Sigmoid colon (tissue), 7 donors: ENCODE results near the gene C1orf210. TPM values are rescaled to one million over a fixed set of nuclear protein-coding genes. Genes with fewer than 3 reads are reported as not detected.
A peak's percentile ranks its signal among the peaks of the same experiment; 100 is the strongest.

Experiments used
- DNase-seq: peaks from one replicate; pipeline ENCODE4 v3.0.0-alpha.2; 2019
- H3K27ac ChIP-seq, 4 donors: fragments of 200-600 bp; sonication (generic); one replicate each; pipeline ENCODE4 v1.5.1; 2016 to 2019; ENCODE audit warnings: mild to moderate bottlenecking in 1 of 4
- H3K27me3 ChIP-seq, 3 donors: fragments of 200-600 bp; sonication (generic); one replicate each; pipeline ENCODE4 v1.5.1; 2019; ENCODE audit warnings: mild to moderate bottlenecking in 1 of 3
- H3K36me3 ChIP-seq, 4 donors: fragments of 200-600 bp; sonication (generic); one replicate each; pipeline ENCODE4 v1.5.1; 2016 to 2019
- H3K4me1 ChIP-seq, 4 donors: fragments of 200-600 bp; sonication (generic); one replicate each; pipeline ENCODE4 v1.5.1; 2017 to 2019
- H3K4me3 ChIP-seq, 4 donors: fragments of 200-600 bp; sonication (generic); one replicate each; pipeline ENCODE4 v1.5.1; 2017 to 2019; ENCODE audit warnings: mild to moderate bottlenecking in 2 of 4, moderate library complexity in 1 of 4
- H3K9me3 ChIP-seq, 4 donors: fragments of 200-600 bp in 3 of 4; sonication (generic) in 3 of 4; one replicate each; pipeline versions ENCODE4 v1.5.1 to v1.6.1; 2013 to 2019
- EP300 ChIP-seq, 4 donors: sonication (generic); formaldehyde crosslinking; IDR thresholded peaks; one replicate each; pipeline ENCODE4 v1.6.1; 2017; ENCODE audit warnings: antibody characterized with exemption in 4 of 4
- POLR2A ChIP-seq, 2 donors: fragments of 450-650 bp; IDR thresholded peaks; one replicate each; pipeline ENCODE4 v1.6.1; 2016; ENCODE audit warnings: antibody characterized with exemption in 2 of 2, mild to moderate bottlenecking in 2 of 2, moderate library complexity in 2 of 2
- POLR2AphosphoS5 ChIP-seq, 4 donors: sonication (generic); formaldehyde crosslinking; IDR thresholded peaks; one replicate each; pipeline ENCODE4 v1.6.1; 2017; ENCODE audit warnings: antibody characterized with exemption in 4 of 4
- WGBS, 2 donors: extraction: QIAGEN DNeasy Blood & Tissue Kit; methylation state at CpG; one replicate each; pipeline ENCODE4 v1.1.7; 2013; 5-methylcytosine and 5-hydroxymethylcytosine counted together
- intact Hi-C: fragments of 100-400 bp; cut with DNase I; formaldehyde crosslinking; loops from one replicate; pipeline ENCODE4 v1.15.1; 2023
- polyA plus RNA-seq, 3 donors: library from polyadenylated mRNA; stranded (reverse); fragments of 200-250 nt; gene quantifications; one replicate each; pipeline ENCODE4 v1.2.3, GENCODE V29; 2013
- total RNA-seq, 4 donors: library from RNA; depleted of rRNA; stranded (reverse); fragments of >200 nt; gene quantifications; one replicate each; pipeline ENCODE4 v1.1.0, GENCODE V29; 2016
- TF ChIP-seq, protein P1 (sequence below), 4 experiments: fragments of 450-650 bp in 3 of 4; fragments of 200-600 bp in 1 of 4; IDR thresholded peaks; one replicate each; pipeline ENCODE4 v1.5.1; 2016 to 2019; ENCODE audit warnings: antibody characterized with exemption in 4 of 4, mild to moderate bottlenecking in 3 of 4, moderate library complexity in 2 of 4
- donor health status: healthy with polysubstance abuse.
- donor health status: Bipolar disorder and iron deficiency.
- donor health status: healthy.

The C1orf210 gene
- total and polyA plus RNA-seq, 7 donors, result 2.1 to 68.5 (median 54.4) TPM; not detected in 3

- DNase-seq, result peak; percentile 36
- Histone ChIP-seq H3K27ac (no peak overlapping the region), H3K27me3 (peaks cover 6 to 34% (median 20%) of the 10 kb centered on the region in 3 donors), H3K9me3 (no peaks in the 10 kb centered on the region), H3K4me1 (peaks cover 0 to 8% (median 0%) of the 10 kb centered on the region in 4 donors), H3K4me3 (no peak overlapping the region), H3K36me3 (no peaks in the 10 kb centered on the region)
- intact Hi-C loops, result no loop called here
- TF ChIP-seq EP300 (IDR thresholded peaks at IDR 0.05), result no peak
- no peak for TF ChIP-seq POLR2AphosphoS5 (IDR thresholded peaks at IDR 0.05)
- TF ChIP-seq, protein P1, sequence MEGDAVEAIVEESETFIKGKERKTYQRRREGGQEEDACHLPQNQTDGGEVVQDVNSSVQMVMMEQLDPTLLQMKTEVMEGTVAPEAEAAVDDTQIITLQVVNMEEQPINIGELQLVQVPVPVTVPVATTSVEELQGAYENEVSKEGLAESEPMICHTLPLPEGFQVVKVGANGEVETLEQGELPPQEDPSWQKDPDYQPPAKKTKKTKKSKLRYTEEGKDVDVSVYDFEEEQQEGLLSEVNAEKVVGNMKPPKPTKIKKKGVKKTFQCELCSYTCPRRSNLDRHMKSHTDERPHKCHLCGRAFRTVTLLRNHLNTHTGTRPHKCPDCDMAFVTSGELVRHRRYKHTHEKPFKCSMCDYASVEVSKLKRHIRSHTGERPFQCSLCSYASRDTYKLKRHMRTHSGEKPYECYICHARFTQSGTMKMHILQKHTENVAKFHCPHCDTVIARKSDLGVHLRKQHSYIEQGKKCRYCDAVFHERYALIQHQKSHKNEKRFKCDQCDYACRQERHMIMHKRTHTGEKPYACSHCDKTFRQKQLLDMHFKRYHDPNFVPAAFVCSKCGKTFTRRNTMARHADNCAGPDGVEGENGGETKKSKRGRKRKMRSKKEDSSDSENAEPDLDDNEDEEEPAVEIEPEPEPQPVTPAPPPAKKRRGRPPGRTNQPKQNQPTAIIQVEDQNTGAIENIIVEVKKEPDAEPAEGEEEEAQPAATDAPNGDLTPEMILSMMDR (IDR thresholded peaks at IDR 0.05), result no peak
- TF ChIP-seq POLR2A (IDR thresholded peaks at IDR 0.05), result no peak
- WGBS, 2 donors, result 72 to 94% methylated on average over 8 of the region's 8 CpGs
Measured at GRCh38 chr1:43274804-43275180, 10.6 kb downstream of the C1orf210 start.

DNA sequence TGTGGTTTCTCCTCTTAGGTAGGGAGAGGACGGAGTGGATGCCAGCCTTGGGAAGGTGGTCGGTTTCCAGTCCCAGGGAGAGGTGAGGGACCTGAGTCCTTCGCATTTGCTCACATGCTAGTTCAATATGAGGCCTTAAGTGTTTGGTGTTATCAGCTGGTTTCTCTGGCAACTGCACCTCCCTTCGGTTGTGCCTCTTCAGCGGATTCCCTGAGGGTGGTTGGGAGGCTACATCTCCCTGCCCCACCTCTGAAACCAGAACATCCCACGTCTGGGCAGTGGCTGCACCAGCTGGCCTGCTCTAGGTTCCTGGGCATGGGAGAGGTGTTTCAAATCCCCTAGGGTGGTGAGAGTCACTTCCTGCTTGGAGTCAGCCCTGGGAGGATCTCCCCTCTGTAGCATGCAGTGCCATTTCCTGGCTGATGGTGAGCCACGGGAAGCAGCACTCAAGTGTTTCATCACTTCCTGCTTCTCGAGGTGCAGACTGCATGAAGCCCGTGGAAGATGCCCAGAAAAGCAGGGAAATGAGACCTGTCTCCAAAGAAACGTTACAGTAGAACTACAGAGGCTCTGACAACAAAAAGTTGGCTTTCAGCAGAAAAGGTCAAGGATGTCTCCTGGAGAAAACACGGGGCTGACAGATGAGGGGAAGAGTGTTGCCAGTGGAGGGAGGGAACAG lies 11.1 kb downstream of the C1orf210 start:
- peaks cover 0 to 8% (median 0%) of the 10 kb centered on the region in 4 donors for H3K4me1 ChIP-seq
- 38 to 50% methylated on average over 11 of the region's 11 CpGs for WGBS, 2 donors
- TF ChIP-seq POLR2A (IDR thresholded peaks at IDR 0.05) (no peak), POLR2AphosphoS5 (IDR thresholded peaks at IDR 0.05) (no peak), EP300 (IDR thresholded peaks at IDR 0.05) (no peak)
- TF ChIP-seq, protein P1 (IDR thresholded peaks at IDR 0.05), result no peak
- no peak overlapping the region for H3K4me3 ChIP-seq
- no peaks in the 10 kb centered on the region for H3K9me3 ChIP-seq
- H3K36me3 ChIP-seq, result no peaks in the 10 kb centered on the region
- peaks cover 6 to 39% (median 20%) of the 10 kb centered on the region in 3 donors for H3K27me3 ChIP-seq
- intact Hi-C loops, result no loop called here
- peak; percentile 60 for DNase-seq
- no peak overlapping the region for H3K27ac ChIP-seq

DNA sequence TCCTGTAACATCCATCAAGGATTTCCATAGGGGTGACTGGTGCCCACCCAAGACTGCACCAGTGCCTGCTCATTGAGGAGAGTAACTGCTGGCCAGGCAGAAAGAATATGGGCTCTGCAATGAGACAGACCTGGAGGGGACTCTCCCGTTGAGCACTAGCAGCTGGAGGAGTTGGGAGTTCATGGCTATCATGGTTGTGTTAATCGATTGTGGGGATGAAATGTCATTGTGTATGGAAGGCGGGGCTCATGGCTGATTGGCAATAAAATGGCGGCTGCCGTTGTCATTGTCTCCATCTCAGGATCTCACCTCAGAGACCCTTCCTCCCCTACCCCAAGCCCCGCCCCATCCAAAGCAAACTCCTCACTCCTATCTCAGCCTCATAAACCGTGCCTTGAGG lies 11.7 kb downstream of the C1orf210 start:
- DNase-seq, result peak; percentile 34
- H3K27ac ChIP-seq, result no peak overlapping the region
- intact Hi-C loops, result no loop called here

GRCh38 chr1:43272576-43273571 lies 12.5 kb downstream of the C1orf210 start:
- H3K4me1 ChIP-seq, result peaks cover 0 to 8% (median 0%) of the 10 kb centered on the region in 4 donors
- DNase-seq, result peak; percentile 40
- H3K27ac ChIP-seq, result no peak overlapping the region
- intact Hi-C loops, result no loop called here
- TF ChIP-seq, protein P1 (IDR thresholded peaks at IDR 0.05), result no peak
- no peak for TF ChIP-seq POLR2AphosphoS5 (IDR thresholded peaks at IDR 0.05)
- no peak for TF ChIP-seq POLR2A (IDR thresholded peaks at IDR 0.05)
- no peak for TF ChIP-seq EP300 (IDR thresholded peaks at IDR 0.05)
- H3K9me3 ChIP-seq, result no peaks in the 10 kb centered on the region
- no peaks in the 10 kb centered on the region for H3K36me3 ChIP-seq
- H3K4me3 ChIP-seq, result no peak overlapping the region
- H3K27me3 ChIP-seq, result peaks cover 6 to 39% (median 20%) of the 10 kb centered on the region in 3 donors
- WGBS, 2 donors, result 97% methylated on average over 46 of the region's 46 CpGs

More for the DNA sequence above, 11.7 kb downstream of the C1orf210 start:
- no peaks in the 10 kb centered on the region for H3K9me3 ChIP-seq
- H3K27me3 ChIP-seq, result peaks cover 6 to 39% (median 20%) of the 10 kb centered on the region in 3 donors
- TF ChIP-seq EP300 (IDR thresholded peaks at IDR 0.05) (no peak), POLR2AphosphoS5 (IDR thresholded peaks at IDR 0.05) (no peak), POLR2A (IDR thresholded peaks at IDR 0.05) (no peak)
- TF ChIP-seq, protein P1 (IDR thresholded peaks at IDR 0.05), result no peak
- H3K4me3 ChIP-seq, result no peak overlapping the region
- peaks cover 0 to 8% (median 0%) of the 10 kb centered on the region in 4 donors for H3K4me1 ChIP-seq
- H3K36me3 ChIP-seq, result no peaks in the 10 kb centered on the region
- 80 to 92% methylated on average over 7 of the region's 7 CpGs for WGBS, 2 donors
